Measurements from ENCODE around the gene DGKD.
"Not testable (repeated sequence)": the region's sequence is repeated elsewhere in the genome, so short reads cannot be mapped to it uniquely, and the experiment has no call there.

Gene DGKD, protein sequence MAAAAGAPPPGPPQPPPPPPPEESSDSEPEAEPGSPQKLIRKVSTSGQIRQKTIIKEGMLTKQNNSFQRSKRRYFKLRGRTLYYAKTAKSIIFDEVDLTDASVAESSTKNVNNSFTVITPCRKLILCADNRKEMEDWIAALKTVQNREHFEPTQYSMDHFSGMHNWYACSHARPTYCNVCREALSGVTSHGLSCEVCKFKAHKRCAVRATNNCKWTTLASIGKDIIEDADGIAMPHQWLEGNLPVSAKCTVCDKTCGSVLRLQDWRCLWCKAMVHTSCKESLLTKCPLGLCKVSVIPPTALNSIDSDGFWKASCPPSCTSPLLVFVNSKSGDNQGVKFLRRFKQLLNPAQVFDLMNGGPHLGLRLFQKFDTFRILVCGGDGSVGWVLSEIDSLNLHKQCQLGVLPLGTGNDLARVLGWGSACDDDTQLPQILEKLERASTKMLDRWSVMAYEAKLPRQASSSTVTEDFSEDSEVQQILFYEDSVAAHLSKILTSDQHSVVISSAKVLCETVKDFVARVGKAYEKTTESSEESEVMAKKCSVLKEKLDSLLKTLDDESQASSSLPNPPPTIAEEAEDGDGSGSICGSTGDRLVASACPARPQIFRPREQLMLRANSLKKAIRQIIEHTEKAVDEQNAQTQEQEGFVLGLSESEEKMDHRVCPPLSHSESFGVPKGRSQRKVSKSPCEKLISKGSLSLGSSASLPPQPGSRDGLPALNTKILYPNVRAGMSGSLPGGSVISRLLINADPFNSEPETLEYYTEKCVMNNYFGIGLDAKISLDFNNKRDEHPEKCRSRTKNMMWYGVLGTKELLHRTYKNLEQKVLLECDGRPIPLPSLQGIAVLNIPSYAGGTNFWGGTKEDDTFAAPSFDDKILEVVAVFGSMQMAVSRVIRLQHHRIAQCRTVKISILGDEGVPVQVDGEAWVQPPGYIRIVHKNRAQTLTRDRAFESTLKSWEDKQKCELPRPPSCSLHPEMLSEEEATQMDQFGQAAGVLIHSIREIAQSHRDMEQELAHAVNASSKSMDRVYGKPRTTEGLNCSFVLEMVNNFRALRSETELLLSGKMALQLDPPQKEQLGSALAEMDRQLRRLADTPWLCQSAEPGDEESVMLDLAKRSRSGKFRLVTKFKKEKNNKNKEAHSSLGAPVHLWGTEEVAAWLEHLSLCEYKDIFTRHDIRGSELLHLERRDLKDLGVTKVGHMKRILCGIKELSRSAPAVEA

GRCh38 chr2:233353769-233354499 lies at the start of gene DGKD:
Gene DGKD, plus strand, starts transcription at chr2:233354494. Its CDS starts 25 bp downstream, at chr2:233354519.
- DNase-seq = peak; percentile 70 to 72

DNA sequence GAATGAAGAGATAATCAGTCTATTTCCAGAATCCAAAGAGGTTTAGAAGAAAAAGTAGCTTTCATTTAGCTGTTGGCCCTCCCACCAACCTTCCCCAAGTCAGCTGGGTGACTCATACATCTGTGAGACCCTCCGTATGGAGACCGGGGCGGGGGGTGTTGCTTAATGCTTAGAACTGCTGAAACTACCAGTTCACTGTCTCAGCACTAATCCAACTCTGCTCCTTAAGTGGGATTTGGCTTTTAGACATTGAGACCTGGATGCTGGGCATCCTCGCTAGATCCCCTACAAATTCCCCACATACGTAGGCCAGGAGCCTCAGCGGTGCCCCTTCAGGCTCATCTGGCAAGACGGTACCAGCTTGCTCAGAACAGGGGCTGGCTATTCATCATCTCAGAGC lies 46.7 kb upstream of the DGKD start, which contains the start of gene SAG:
Gene SAG (plus strand): TSS at position 252 of the 400 bp plus-strand sequence. CDS start 1,374 bp downstream, outside the sequence.
- no peak for DNase-seq

DNA sequence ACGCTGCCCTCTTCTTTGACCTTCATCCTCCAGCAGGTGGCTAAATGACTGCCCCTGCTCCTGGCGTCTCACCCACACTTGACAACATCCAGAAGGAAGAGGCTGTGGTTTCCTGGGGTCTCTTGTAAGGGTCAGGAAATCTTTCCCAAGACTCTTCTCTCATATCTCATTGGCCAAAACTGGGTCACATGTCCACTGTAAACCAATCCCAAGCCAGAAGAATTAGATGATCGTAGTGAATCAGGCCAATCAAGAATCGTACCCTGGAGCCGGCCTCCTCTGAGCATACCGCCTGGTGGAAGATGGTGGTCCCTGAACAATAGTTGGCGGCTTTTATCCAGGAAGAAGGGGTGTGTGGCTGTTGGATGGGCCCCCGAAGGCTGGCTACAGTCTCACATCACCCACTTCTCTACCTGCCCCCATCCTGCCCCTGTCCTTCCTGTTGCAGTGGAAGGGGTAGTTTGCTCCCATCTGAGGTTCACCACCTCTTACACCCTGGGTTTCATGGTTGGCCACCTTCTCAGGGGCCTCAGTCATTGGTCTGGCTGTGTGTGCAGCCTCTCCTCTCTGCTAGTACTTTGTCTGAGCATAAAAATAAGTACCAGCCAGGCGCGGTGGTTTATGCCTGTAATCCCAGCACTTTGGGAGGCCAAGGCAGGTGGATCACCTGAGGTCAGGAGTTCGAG lies 42.9 kb upstream of the DGKD start:
- DNase-seq = no peak

- no peak for DNase-seq
Measured at GRCh38 chr2:233312874-233313273, 41.4 kb upstream of the DGKD start.

DNA sequence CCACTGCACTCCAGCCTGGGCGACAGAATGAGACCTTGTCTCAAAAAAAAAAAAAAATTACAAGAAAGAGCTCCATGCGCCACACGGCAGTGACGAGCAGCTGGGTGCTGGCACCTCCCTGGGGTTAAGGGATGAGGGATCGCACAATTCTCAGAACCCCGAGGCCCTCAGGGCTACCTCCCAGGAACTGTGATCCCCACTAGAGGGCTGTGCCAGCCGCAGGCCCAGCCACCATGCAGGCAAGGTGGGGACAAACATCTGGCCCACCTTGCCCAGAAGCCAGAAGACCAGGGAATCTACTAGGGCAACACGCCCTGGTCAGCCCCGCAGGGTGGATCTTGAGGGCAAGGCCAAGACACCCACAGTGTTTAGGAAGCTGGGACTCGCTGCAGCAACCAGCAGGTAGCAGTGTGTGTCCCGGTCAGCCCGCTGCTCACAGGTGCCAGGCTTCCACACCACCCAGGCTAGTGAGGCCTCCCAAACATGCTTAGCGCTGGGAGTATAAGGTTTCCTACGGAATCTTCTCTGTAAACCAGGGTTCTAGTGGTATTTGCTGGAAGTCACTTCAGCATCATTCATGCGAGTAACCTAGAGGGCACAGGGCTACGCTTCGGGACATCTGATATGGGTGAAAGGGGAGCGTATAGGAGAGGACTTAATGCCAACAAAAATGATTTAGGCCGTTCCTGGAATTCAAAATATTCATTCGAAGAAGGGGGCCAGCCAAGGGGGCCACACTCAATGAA lies 39.9 kb upstream of the DGKD start:
- no peak for DNase-seq

- DNase-seq = no peak
Measured at GRCh38 chr2:233317196-233317943, 36.9 kb upstream of the DGKD start.

DNA sequence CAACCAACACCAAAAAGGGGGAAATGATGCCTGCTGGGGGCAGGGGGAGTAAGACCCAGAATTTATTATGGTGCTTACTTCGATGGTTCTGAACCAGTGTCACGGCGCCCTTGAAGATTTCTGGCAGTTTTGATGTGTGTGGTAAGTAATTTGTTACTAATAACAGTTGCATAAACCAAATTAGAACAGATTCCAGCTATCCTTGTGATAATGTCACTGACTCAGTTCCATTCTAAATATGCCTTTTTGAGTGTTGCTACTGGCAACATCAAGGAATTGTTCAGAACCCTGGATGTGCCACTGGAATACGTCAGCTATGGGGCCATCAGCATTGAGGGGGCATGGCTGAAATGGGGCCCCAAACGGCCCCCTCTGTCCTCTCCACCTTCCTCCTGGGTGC lies 35.0 kb upstream of the DGKD start:
- no peak for DNase-seq

- no peak for DNase-seq
Measured at GRCh38 chr2:233320470-233320869, 33.8 kb upstream of the DGKD start.

DNA sequence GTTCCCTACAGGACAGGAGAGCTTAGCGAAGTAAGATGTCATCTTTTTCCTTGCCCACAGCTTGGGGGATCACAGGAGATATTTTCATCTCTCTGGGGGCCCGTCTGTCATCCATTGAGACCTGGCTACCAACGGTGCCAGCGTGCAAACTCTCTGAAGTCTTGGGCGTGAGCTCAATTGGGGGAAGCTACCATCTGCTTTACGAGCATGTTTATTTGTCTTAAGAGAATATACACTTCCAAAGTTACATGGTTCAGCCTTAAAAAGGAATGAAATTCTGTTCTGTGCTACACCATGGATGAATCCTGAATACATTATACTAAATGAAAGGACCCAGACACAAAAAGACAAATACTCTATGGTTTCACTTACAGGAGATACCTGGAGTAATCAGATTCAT lies 33.1 kb upstream of the DGKD start:
- DNase-seq = no peak

DNA sequence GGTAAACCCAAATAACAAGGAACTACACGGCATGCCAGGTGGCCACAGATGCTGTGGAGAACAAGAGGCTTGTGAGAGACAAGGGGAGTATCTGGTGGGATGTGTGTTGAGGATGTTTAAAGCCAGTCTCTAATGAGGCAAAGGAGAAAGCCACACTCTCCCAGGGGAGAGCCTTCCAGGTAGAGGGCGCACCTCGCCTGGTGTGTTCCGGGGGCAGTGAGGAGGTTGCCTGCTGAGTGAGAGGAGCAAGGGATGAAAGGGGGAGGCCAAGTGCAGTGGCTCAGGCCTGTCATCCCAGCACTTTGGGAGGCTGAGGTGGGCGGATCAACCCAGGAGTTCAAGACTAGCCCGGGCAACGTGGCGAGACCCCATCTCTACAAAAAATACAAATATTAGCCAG lies 30.4 kb upstream of the DGKD start:
- no peak for DNase-seq

GRCh38 chr2:233325256-233325655 lies 29.0 kb upstream of the DGKD start:
- no peak for DNase-seq

GRCh38 chr2:233325814-233326213 lies 28.5 kb upstream of the DGKD start:
- DNase-seq = no peak

DNA sequence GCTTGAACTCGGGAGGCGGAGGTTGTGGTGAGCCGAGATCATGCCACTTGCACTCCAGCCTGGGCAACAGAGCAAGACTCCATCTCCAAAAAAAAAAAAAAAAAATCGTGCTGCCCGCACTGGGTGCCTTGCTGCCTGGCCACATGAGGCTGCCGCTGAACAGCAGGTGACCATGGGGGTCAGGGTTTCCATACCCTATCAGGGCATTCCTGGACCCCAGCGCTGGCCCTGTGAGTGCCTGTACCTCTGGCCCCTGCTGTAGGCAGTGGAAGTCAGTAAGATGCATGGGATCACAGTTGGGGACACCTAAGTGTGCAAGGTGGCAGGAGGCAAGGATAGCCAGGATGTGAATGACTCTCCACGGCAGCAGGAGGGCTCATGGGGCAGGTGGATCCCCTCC lies 27.8 kb upstream of the DGKD start:
- no peak for DNase-seq

- DNase-seq = no peak
Measured at GRCh38 chr2:233328922-233329321, 25.4 kb upstream of the DGKD start.

GRCh38 chr2:233329489-233330135 lies 24.7 kb upstream of the DGKD start:
- no peak for DNase-seq

DNA sequence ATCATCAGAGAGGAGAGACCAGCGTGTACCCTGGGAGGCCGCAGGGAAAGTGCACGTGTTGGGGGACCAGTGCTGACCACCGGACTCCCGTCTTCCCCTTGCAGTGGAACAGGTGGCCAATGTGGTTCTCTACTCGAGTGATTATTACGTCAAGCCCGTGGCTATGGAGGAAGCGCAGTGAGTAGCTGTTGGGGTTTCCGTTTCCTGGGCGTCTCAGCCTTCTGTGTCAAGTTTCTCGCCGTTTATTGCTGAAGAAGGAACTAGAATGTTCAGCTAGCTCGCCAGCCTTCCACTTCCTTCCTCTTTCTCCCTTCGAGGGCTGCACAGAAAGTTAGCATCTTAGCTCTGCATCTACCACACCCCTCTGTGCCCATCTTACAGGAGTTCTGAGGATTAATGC lies 22.8 kb upstream of the DGKD start:
- DNase-seq = peak; percentile 48 to 66

DNA sequence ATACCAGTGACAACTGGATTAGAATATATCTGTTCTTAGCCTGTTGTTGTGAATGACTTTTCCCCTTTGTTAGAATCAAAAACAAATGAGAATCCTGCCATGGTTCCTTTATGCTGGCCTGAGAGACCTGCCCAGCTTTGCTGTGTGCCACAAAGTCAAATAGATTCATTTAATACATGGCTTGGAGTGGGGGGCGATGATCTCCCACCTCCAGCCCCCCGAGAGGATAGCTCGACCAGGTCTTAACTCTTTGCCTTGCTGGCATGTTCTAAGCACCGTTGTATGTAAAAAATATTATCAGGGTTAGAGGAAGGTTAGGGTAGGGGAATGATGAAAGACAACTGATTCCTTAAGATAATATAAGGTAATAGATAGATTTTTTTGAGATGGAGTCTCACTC lies 22.2 kb upstream of the DGKD start:
- DNase-seq = no peak

DNA sequence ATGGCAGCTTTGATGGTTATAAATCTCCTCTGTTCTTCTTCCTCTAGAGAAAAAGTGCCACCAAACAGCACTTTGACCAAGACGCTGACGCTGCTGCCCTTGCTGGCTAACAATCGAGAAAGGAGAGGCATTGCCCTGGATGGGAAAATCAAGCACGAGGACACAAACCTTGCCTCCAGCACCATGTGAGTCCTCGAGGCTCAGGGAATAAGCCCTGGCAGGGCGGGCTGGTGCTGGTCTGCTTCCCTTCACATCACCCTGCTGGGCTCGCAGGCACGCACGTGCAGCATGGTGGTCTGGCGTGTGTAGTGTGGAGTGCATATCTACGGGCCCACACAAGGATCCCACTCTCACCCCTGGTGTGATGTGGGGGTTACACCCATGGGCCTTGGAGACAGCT lies 19.4 kb upstream of the DGKD start:
- DNase-seq = no peak

- not testable (repeated sequence) for DNase-seq
Measured at GRCh38 chr2:233336091-233336490, 18.2 kb upstream of the DGKD start.

GRCh38 chr2:233336541-233336940 lies 17.8 kb upstream of the DGKD start:
- no peak for DNase-seq
